ENCODE measurements around the gene ZNF573. TPM values are rescaled to one million over a fixed set of nuclear protein-coding genes. Genes with fewer than 3 reads are reported as not detected.

ZNF573 gene
- polyA plus RNA-seq, 4 donors, result 10.8 to 13.4 (median 12.0) TPM

DNA sequence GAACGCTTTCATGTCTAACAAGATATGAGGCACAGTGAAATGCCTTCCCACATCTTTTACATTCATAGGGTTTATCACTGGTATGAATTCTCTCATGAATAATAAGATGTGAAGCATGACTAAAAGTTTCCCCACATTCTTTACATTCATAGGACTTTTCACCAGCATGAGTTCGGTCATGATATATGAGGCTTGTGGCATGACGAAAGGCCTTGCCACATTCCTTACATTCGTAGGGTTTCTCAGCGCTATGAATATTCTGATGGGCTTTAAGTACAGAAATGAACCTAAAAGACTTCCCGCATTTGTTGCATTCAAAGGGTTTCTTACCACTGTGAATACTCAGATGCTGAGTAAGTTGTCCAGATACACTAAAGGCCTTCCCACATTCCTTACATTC, 81.2 kb downstream of the ZNF573 start:
- no peak for DNase-seq (ENCODE audit: low read depth in 4 of 4, low spot score in 3 of 4)

DNA sequence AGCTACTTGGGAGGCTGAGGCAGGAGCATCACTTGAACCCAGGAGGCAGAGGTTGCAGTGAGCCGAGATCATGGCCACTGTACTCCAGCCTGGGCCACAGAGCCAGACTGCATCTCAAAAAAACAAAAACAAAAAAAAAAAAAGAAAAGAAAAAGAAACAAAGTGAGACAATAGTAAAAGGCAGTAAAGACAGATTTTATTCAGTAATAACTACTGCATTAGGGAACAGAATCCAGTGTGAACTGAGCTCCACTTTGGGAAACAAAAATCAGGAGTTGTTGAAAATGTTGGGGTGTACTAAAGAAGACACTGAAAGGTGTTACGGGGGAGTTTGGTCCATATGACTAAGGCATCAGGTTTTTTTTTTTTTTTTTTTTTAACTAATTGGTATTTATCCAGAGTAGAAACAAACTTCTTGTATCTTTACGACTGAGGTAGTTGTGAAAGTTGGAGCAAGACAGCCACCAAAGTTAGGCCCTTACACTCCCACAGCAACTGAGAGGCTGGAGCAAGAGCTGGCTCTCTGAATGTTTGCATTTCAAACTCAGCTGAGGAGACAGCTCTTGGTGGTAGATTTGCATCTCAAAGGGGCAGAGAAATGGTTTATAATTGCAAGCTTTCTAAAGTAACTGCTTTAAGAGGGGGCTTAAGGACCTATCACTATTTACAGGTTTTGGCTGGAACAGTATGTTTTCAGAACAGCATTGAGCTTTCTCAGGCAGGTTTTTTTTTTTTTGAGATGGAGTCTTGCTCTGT, 84.1 kb downstream of the ZNF573 start:
- no peak for DNase-seq (ENCODE audit: low read depth in 4 of 4, low spot score in 3 of 4)

DNA sequence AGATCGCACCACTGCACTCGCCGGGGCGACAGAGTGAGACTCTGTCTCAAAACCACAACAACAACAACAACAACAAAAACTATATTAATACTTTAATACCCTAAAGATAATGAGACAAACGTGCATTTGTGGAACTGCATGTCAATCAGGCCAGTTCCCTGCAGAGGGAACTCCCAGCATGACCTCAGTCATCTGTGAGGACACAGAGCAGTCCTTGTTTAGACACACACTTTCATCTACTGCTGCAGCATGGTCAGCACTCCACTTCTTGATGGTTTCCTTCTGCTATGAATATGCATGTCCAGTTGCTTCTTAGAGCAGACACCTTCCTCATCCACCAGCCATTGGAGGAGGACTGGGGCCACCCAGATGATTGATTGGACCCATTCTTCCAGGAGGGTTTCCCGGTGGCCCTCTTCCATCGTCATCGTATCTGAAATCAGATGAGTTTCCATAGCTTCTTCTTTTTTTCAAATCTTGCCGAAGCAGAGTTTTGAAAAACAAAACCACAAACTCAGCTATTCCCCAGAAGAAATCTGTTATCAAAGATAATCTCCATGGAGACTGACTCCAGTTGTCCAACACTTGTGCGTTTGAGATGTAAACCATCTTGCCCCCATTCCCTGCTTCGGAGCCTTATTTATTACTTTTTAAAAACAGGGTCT, 86.3 kb downstream of the ZNF573 start:
- DNase-seq (ENCODE audit: low read depth in 4 of 4, low spot score in 3 of 4), result no peak

DNA sequence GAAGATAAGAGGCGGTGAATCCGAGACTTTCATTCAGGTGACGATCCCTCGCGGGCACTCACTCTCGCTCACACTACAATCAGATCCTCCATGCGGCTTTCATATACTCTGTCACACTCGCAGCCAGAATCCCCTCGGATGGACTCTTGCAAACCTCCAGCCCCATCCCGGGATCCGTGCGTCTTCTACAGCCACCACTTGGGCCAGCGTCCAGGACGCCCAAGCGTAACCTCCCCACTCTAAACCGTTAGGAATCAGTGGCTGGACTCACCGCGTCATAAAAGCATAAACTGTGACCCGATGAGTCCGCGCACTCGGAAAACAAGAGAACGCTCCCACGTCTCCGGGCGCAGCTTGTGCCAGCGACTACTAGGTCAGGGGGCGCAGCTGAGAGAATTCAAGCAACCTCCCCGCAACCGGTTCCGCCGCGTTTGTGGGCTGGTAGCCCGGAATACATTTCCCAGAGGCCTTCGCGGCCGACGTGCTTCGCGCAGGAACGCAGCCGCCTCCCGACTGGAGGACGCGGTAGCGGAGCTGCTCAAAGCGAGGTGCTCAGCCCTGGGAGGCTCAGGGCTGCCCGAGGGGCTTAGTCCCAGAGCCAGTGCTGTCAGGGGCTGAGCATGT, 87.4 kb downstream of the ZNF573 start:
- peak; percentile 71 to 82 (median 76) for DNase-seq (ENCODE audit: low read depth in 4 of 4, low spot score in 3 of 4)

Other genes with a start within 250 kb of the ZNF573 start
- gene ZNF571, start 184.8 kb downstream of the ZNF573 start, polyA plus RNA-seq (ENCODE audit: insufficient read length in 4 of 4), result 10 to 100 TPM in 3 of 4 donors, 1 to 10 TPM in 1; 9.1 to 12.7 (median 11.4) TPM
- gene ZNF540, start 184.7 kb downstream of the ZNF573 start, polyA plus RNA-seq (ENCODE audit: insufficient read length in 4 of 4), result 1 to 10 TPM; 3.6 to 6.0 (median 4.4) TPM
- 10 to 100 TPM; 19.0 to 25.7 (median 23.7) TPM for gene ZFP30, start 124.1 kb downstream of the ZNF573 start, polyA plus RNA-seq (ENCODE audit: insufficient read length in 4 of 4)
- gene ZNF607, start 59.8 kb downstream of the ZNF573 start, polyA plus RNA-seq (ENCODE audit: insufficient read length in 4 of 4), result 10 to 100 TPM; 10.9 to 13.8 (median 13.6) TPM
- gene WDR87, start 127.0 kb upstream of the ZNF573 start, polyA plus RNA-seq (ENCODE audit: insufficient read length in 4 of 4), result under 1 TPM in 1 of 4 donors, not detected in 3; 0.01 TPM
- gene SIPA1L3, start 127.6 kb upstream of the ZNF573 start, polyA plus RNA-seq (ENCODE audit: insufficient read length in 4 of 4), result 10 to 100 TPM; 23.3 to 30.6 (median 23.9) TPM